ENCODE results near the gene GRM8. TPM values are rescaled to one million over a fixed set of nuclear protein-coding genes. Genes with fewer than 3 reads are reported as not detected.

Gene GRM8
- total and polyA plus RNA-seq, 10 of the 15 experiments (the other 5 are each of a cell fraction or from before 2014, with no cell fraction given) = 0.33 to 7.1 (median 0.45) TPM; not detected in 2

DNA sequence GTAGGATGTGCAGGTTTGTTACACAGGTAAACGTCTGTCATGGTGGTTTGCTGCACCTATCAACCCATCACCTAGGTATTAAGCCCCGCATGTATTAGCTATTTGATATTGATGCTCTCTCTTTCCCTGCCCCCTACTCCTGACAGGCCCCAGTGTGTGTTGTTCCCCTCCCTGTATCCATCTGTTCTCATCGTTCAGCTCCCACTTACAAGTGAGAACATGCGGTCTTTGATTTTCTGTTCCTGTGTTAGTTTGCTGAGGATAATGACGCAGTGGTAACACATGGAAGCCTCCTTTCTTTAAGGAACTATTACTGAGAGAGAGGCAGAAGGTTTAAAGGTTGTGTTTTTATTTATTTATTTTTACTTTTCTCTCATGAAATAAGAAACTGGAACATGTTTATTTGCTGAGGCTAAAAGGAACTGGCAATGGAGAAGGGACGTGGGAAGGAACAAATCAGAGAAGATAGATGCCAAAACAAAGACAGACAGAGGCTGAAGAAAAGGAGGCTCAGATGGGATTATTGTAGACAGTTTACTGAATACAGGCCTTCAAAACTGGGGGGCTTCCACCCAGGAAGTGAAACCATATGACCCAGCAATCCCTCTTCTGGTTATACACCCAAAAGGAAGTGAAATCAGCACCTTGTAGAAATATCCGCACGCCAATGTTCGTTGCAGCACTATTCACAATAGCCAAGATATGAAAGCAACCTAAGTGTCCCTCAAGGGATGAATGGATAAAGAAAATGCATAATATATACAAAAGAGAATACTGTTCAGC lies 556.3 kb downstream of the GRM8 start (continued):
- TF ChIP-seq, protein P1, sequence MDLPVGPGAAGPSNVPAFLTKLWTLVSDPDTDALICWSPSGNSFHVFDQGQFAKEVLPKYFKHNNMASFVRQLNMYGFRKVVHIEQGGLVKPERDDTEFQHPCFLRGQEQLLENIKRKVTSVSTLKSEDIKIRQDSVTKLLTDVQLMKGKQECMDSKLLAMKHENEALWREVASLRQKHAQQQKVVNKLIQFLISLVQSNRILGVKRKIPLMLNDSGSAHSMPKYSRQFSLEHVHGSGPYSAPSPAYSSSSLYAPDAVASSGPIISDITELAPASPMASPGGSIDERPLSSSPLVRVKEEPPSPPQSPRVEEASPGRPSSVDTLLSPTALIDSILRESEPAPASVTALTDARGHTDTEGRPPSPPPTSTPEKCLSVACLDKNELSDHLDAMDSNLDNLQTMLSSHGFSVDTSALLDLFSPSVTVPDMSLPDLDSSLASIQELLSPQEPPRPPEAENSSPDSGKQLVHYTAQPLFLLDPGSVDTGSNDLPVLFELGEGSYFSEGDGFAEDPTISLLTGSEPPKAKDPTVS (IDR thresholded peaks at IDR 0.05; ENCODE audit: low read depth, low read length) = no peak
- TF ChIP-seq CHD2 (IDR thresholded peaks at IDR 0.05; ENCODE audit: borderline replicate concordance, low read depth, low read length) = peak; percentile 72; the same call in 1 of the 2 replicates
- TF ChIP-seq SMARCA5 (IDR thresholded peaks at IDR 0.05) = peak; percentile 43; the same call in 1 of the 2 replicates
- TF ChIP-seq, protein P2, sequence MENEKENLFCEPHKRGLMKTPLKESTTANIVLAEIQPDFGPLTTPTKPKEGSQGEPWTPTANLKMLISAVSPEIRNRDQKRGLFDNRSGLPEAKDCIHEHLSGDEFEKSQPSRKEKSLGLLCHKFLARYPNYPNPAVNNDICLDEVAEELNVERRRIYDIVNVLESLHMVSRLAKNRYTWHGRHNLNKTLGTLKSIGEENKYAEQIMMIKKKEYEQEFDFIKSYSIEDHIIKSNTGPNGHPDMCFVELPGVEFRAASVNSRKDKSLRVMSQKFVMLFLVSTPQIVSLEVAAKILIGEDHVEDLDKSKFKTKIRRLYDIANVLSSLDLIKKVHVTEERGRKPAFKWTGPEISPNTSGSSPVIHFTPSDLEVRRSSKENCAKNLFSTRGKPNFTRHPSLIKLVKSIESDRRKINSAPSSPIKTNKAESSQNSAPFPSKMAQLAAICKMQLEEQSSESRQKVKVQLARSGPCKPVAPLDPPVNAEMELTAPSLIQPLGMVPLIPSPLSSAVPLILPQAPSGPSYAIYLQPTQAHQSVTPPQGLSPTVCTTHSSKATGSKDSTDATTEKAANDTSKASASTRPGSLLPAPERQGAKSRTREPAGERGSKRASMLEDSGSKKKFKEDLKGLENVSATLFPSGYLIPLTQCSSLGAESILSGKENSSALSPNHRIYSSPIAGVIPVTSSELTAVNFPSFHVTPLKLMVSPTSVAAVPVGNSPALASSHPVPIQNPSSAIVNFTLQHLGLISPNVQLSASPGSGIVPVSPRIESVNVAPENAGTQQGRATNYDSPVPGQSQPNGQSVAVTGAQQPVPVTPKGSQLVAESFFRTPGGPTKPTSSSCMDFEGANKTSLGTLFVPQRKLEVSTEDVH (IDR thresholded peaks at IDR 0.05; ENCODE audit: low read depth, partially characterized antibody) = peak; percentile 31
- TF ChIP-seq WRNIP1 (IDR thresholded peaks at IDR 0.05; ENCODE audit: borderline replicate concordance, low read depth, low read length) = no peak
- peak; percentile 62 for TF ChIP-seq GABPA (IDR thresholded peaks at IDR 0.05; ENCODE audit: low read depth)
- TF ChIP-seq, protein P3, sequence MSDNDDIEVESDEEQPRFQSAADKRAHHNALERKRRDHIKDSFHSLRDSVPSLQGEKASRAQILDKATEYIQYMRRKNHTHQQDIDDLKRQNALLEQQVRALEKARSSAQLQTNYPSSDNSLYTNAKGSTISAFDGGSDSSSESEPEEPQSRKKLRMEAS (IDR thresholded peaks at IDR 0.05; ENCODE audit: low read depth, low read length) = no peak
- TF ChIP-seq RUNX3 (IDR thresholded peaks at IDR 0.05; ENCODE audit: low read length) = peak; percentile 88
- no peak for TF ChIP-seq RBBP5 (conservative IDR thresholded peaks at IDR 0.05)
- TF ChIP-seq MYC (IDR thresholded peaks at IDR 0.05; ENCODE audit: insufficient read depth, insufficient read length, insufficient replicate concordance, low read length, severe bottlenecking) = no peak
- TF ChIP-seq SMC3 (IDR thresholded peaks at IDR 0.05; ENCODE audit: borderline replicate concordance, low read length) = no peak
- TF ChIP-seq RAD21 (IDR thresholded peaks at IDR 0.05; ENCODE audit: insufficient read depth, low read depth, low read length) = peak; percentile 20; the same call in 1 of the 2 replicates
- no peak for TF ChIP-seq RFX5 (IDR thresholded peaks at IDR 0.05; ENCODE audit: low read depth, low read length)
- peak; percentile 71; the same call in 1 of the 2 replicates for TF ChIP-seq MEF2A (IDR thresholded peaks at IDR 0.05; ENCODE audit: insufficient read depth, low read depth, low read length)
- TF ChIP-seq, protein P4, sequence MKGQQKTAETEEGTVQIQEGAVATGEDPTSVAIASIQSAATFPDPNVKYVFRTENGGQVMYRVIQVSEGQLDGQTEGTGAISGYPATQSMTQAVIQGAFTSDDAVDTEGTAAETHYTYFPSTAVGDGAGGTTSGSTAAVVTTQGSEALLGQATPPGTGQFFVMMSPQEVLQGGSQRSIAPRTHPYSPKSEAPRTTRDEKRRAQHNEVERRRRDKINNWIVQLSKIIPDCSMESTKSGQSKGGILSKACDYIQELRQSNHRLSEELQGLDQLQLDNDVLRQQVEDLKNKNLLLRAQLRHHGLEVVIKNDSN (IDR thresholded peaks at IDR 0.05; ENCODE audit: borderline replicate concordance, extremely low read length, insufficient read depth, low read depth, low read length) = no peak
- TF ChIP-seq NFIC (IDR thresholded peaks at IDR 0.05; ENCODE audit: low read depth, low read length) = peak; percentile 97
- TF ChIP-seq, protein P5, sequence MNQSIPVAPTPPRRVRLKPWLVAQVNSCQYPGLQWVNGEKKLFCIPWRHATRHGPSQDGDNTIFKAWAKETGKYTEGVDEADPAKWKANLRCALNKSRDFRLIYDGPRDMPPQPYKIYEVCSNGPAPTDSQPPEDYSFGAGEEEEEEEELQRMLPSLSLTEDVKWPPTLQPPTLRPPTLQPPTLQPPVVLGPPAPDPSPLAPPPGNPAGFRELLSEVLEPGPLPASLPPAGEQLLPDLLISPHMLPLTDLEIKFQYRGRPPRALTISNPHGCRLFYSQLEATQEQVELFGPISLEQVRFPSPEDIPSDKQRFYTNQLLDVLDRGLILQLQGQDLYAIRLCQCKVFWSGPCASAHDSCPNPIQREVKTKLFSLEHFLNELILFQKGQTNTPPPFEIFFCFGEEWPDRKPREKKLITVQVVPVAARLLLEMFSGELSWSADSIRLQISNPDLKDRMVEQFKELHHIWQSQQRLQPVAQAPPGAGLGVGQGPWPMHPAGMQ (IDR thresholded peaks at IDR 0.05; ENCODE audit: borderline replicate concordance) = no peak
- TF ChIP-seq STAT3 (IDR thresholded peaks at IDR 0.05; ENCODE audit: low read depth, low read length) = no peak
- TF ChIP-seq LARP7 (IDR thresholded peaks at IDR 0.05) = no peak
- TF ChIP-seq MYB (IDR thresholded peaks at IDR 0.05; ENCODE audit: borderline replicate concordance, low read depth, low read length) = no peak
- TF ChIP-seq, protein P6, sequence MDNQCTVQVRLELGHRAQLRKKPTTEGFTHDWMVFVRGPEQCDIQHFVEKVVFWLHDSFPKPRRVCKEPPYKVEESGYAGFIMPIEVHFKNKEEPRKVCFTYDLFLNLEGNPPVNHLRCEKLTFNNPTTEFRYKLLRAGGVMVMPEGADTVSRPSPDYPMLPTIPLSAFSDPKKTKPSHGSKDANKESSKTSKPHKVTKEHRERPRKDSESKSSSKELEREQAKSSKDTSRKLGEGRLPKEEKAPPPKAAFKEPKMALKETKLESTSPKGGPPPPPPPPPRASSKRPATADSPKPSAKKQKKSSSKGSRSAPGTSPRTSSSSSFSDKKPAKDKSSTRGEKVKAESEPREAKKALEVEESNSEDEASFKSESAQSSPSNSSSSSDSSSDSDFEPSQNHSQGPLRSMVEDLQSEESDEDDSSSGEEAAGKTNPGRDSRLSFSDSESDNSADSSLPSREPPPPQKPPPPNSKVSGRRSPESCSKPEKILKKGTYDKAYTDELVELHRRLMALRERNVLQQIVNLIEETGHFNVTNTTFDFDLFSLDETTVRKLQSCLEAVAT (IDR thresholded peaks at IDR 0.05) = 0 out of 2 replicates have a peak, but pooled peaks have one; percentile 57
- 0 out of 2 replicates have a peak, but pooled peaks have one; percentile 28 for TF ChIP-seq NBN (IDR thresholded peaks at IDR 0.05)

Data from GM12878 (cell line).